ENCODE measurements around the gene RIPOR3.

- TF ChIP-seq CTCF (IDR thresholded peaks at IDR 0.05), result no peak
- TF ChIP-seq POLR2A (IDR thresholded peaks at IDR 0.05), result no peak
Observed at GRCh38 chr20:50567860-50568548, 123.3 kb downstream of the RIPOR3 start.
